GM21717 (cell line): ENCODE data around the gene FZD2.
"Not testable (repeated sequence)": the region's sequence is repeated elsewhere in the genome, so short reads cannot be mapped to it uniquely, and the experiment has no call there.

Experiments used
- ATAC-seq: cut with Tn5 transposase; IDR thresholded peaks from one replicate; pipeline ENCODE4 v1.9.1; 2021; ENCODE audit warnings: mild to moderate bottlenecking, moderate library complexity; ENCODE audit not compliant: unreplicated experiment

The FZD2 gene

DNA sequence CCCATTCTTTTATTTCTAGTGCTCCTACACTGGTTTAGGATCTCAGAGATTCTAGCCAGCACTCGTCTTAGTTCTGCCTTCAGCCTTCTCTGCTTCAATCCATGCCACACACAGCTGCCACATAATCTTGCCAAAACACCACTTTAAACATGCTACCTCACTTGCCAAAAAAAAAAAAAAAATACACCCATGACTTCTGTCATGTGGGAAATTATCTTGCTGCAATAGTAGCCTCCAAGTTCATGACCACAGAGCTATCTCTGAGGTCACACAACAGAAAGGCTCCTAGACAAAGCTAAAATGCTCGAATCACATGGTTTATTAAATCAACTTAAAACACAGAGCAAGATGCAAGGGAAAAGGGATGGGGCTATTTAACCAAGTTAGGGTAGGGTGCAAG lies 18.1 kb downstream of the FZD2 start:
- ATAC-seq, result no peak

GRCh38 chr17:44578947-44579346 lies 21.7 kb downstream of the FZD2 start:
- no peak for ATAC-seq

- no peak for ATAC-seq
These were observed 24.6 kb downstream of the FZD2 start for GRCh38 chr17:44581868-44582267.

DNA sequence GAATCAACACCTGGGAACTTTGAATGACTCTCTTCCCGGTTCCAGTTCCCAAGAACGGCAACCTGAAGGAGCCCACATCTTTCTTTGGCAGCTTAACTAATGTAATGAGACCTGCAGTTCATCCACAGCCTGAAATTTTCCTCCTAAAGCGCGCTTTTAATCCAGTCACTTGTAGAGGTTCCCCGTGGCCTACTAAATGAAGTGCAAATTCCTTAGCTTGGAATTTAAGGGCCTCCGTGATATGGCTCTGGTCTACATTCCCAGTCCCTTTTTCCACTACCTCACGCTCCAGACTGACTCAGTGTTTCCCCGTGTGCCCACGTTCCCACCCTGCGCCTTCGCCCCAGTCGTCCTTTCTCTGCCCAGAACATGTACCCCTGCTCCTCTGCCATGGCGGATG lies 27.2 kb downstream of the FZD2 start:
- ATAC-seq, result no peak

DNA sequence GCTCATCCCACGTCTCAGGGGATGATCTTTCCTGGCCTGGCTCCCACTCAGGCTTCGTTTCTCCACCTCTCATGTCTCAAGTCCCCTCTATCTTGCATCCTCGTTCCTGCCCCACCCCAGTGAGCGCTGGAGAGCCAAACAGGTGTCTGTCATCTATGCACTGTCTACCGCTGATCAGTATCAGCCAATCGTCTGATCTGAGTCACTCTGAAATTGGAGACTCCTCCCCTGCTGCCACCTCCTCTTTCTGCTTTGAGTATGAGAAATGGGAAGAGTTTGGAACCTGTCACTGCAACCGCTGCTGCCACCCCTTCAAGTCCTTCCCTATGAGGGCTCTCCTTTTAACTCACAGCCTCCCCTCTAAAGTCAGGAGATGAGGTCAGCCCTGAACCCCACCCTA lies 28.0 kb downstream of the FZD2 start:
- no peak for ATAC-seq

DNA sequence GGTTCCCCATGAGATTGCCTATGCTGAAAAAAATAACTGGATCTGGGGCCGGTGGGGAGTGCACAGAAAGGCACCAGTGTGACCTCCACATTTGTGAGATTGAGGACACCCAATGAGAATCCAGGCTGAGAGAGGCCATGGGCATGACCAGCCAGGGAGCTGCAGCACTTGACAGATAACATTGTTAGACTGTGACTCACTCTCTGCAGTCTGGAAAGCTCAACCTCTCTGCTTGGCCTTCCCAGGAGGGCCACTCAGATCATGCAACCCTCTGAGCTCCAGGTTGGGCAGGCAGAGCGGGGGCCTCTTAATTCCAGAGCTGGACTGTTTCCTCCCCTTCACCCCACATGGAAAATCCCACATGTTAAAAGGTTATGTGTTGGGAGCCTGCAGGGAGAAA lies 30.1 kb downstream of the FZD2 start:
- ATAC-seq, result no peak

GRCh38 chr17:44589316-44590071 lies 32.2 kb downstream of the FZD2 start:
- no peak for ATAC-seq

DNA sequence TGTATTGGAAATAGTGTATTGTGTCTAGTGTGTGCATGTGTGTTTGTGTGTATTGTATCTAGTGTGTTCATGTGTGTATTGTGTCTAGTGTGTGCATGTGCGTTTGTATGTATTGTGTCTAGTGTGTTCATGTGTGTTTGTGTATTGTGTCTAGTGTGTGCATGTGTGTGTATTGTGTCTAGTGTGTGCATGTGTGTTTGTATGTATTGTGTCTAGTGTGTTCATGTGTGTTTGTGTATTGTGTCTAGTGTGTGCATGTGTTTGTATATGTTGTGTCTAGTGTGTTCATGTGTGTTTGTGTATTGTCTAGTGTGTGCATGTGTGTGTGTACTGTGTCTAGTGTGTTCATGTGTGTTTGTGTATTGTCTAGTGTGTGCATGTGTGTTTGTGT lies 32.8 kb downstream of the FZD2 start:
- not testable (repeated sequence) for ATAC-seq

DNA sequence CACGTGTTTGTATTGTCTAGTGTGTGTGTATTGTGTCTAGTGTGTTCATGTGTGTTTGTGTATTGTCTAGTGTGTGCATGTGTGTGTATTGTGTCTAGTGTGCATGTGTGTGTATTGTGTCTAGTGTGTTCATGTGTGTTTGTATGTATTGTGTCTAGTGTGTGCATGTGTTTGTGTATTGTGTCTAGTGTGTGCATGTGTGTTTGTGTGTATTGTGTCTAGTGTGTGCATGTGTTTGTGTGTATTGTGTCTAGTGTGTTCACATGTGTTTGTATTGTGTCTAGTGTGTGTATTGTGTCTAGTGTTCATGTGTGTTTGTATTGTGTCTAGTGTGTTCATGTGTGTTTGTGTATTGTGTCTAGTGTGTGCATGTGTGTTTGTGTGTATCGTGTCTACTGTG lies 33.5 kb downstream of the FZD2 start:
- not testable (repeated sequence) for ATAC-seq

- no peak for ATAC-seq
These were observed 33.9 kb downstream of the FZD2 start for GRCh38 chr17:44591206-44591605.

- ATAC-seq, result no peak
These were observed 35.9 kb downstream of the FZD2 start for GRCh38 chr17:44593156-44593555.

- no peak for ATAC-seq
These were observed 38.0 kb downstream of the FZD2 start for GRCh38 chr17:44595216-44595775.

DNA sequence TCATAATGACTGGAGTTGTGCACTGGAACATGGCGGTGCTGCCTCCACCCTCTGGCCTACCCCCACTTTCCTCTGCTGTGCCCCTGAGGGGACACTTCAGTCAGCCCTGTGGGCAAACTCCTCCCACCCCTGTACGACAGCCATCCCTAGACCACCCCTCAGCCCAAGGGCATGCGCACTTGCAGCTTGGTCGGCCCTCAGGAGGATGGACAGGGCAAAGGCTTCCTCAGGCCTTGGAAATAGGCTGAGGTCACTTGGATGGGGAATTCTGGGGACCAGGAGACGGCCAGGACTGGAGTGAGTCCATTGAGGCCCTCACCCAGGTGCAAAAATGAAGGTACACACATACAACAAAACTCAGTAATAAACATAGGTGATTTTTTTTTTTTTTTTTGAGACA lies 41.0 kb downstream of the FZD2 start:
- no peak for ATAC-seq

DNA sequence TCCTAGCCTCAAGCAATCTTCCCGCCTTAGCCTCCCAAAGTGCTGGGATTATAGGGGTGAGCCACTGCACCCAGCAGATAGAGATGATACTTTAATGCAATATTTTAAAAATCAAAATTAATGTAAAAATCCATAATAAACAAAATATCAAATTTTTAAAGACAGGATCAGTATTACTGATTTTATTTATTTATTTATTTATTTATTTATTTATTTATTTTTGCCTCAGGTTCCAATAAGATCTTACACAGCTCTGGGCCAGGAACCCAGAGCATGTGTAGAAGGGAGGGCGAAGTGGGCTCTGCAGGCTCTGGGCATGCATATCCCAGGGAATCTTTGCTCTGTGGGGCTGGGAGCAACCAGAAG lies 41.6 kb downstream of the FZD2 start:
- no peak for ATAC-seq

DNA sequence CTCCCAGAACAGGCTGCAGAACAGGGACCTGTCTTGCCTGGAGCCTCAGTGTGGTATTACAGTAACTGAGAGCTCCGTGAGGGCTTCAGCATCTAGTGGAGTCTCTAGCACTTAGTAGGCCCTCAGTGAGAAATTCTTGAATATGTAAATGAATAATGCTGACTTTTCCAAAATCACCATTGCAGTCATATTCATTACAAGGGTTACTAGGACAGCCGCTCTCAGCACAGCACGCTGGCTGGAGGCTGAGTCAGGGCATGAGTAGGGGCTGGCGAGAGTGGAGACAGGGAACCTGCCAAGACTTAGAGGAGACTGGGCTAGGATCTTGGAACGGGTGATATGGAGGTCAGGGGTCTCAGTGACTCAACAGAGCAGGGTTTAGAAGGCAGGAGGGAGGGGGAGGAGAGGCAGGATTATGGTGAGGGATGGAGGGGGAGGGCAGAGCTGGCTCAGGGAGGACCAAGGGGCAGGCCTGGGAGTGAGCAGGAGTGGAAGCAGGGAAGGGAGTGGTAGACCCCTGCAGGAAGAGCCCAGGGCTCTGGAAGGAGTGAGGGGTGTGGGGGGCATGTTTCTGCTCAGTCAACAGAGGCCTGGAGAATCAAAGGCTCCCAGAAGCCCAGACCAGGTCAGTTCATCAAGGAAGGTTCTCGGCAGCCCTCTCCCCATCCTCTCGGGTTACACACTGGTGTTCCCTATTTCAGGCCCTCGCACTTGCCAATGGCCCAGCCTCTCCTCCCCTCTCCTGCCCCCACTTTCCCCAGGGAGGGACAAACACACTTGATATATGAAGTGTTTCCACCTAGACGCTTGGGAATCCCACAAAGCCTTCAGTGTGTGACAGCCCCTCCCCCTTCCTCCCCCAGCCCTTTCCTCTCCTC lies 42.3 kb downstream of the FZD2 start:
- no peak for ATAC-seq

- ATAC-seq, result no peak
These were observed 44.3 kb downstream of the FZD2 start for GRCh38 chr17:44601539-44601938.

DNA sequence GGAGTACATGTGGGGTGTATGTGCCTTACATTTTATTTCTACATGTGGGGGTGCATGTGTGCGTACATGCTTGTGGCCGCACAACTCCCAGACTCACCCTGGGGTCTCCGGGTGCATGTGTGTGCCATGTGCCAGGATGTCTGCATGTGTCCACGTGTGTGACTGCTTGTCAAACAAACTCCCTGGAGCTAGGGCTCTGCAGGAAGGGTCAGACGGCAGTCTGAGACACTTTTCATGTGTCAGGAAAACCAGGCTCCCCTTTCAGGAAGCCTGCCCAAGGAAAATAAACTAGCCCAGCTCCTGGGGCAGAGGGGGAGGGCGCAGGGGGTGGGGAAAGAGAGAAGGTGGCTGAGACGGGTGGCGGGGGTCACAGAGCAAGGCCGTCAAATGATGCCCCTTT lies 44.7 kb downstream of the FZD2 start:
- no peak for ATAC-seq

GRCh38 chr17:44602390-44602789 lies 45.1 kb downstream of the FZD2 start:
- no peak for ATAC-seq

DNA sequence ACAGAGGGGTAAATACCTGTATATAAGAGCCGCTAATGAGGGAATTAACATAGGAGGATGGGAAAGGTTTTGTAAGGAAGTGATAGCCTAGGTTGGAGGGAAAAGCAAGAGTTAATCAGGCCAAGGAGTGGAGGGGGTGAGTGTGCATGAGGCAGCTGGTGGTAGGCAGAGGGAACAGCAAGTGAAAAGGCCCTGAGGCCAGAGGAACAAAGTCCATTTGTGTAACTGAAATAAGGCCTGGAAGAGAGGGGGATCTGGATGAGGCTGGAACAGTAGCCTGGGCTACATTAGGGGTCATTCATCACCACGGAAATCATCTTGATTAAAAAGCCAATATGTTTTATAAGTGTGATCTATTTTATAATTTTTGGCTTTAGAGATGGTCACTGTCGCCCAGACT lies 45.7 kb downstream of the FZD2 start:
- ATAC-seq, result no peak

DNA sequence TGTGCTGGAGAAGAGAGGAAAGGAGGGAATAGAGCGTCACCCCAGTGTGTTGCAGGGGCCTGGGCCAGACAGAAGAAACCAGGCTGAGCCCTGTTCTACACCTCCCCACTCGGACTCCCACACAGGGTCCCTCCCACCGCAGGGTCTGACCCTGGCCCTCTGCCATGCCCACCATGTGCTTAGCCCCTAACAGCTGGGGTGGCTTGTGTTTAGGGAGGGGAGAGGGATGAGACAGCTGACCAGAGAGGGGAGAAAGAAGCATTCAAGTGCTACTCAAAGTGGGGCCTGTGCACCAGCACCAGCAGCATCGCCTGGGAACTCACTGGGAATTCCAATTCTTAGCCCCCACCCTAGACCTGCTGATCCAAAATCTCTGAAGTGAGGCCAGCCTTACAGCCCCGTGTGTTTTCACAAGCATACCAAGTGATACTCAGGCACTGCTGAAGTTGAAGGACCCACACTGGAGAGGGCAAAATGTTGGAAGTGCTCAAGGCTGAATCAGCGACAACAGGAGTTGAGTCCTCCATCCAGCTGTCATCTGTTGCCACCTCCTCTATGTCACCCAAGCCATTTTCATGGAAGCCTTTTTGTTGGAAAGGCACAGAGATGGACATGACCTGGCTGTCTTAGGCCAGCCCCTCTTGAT lies 47.0 kb downstream of the FZD2 start:
- ATAC-seq, result no peak

DNA sequence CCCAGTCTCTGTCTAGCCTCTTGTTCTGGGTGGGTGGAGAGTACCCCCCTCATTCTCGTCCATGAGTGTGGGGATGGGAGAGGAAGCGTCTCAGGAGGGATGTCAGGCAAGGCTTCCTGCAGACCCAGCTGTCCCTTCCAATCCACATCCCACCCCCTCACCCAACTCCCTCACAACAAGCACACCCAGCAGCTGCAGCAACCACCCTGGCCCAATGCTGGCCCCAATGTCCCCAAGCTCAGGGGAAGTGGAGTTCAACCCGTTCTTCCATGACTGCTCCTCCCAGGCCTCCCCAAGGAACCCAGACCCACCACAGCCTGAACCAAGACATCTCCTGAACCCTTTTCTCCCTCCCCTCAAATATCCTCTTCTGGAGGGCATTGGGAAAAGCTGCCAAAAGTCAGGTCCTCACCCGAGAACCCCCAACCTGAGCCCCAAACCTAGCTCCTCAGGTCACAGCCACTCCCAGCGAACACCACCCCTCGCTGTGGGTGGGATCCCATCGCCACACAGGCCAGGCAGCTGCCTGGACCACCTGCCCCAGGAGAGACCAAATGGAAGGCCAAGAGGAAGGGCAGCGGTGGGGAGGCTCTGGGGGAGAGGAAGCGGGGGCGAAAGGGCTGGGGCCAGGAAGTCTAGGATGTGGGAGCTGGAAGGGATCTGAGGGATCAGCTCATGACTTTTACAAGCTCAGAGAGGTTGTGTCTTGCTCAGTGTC lies 47.6 kb downstream of the FZD2 start:
- ATAC-seq, result no peak
